CD4-positive, alpha-beta memory T cell (primary cell): Measurements from ENCODE around the gene HLA-DOA. TPM values are rescaled to one million over a fixed set of nuclear protein-coding genes. Genes with fewer than 3 reads are reported as not detected.
A peak's percentile ranks its signal among the peaks of the same experiment; 100 is the strongest.

Experiments
- CTCF ChIA-PET: fragments of 350-600 bp; sonication (Branson Sonifier 250); formaldehyde crosslinking; loops from one replicate; lab custom pipeline; 2021; ENCODE audit warnings: inconsistent platforms; ENCODE audit not compliant: partially characterized antibody; lab: Charles Lee
- POLR2A ChIA-PET: fragments of 350-600 bp; sonication (Branson Sonifier 250); formaldehyde crosslinking; loops from one replicate; lab custom pipeline; 2021; ENCODE audit not compliant: partially characterized antibody; lab: Charles Lee
- DNase-seq, 5 donors: peaks; one replicate each; pipeline versions ENCODE4 v3.0.0 to v3.0.0-alpha.2; 2020 to 2022; ENCODE audit warnings: mixed read lengths in 1 of 5
- H3K27ac ChIP-seq: one replicate; pipeline ENCODE4 v1.7.0; 2013; ENCODE audit warnings: low read depth, low read length
- H3K27me3 ChIP-seq: 2 replicates; pipeline ENCODE4 v1.7.0; 2013; ENCODE audit warnings: mild to moderate bottlenecking, low read length, moderate library complexity; ENCODE audit not compliant: insufficient read depth
- H3K36me3 ChIP-seq: 2 replicates; pipeline ENCODE4 v1.7.0; 2013; ENCODE audit warnings: mild to moderate bottlenecking, low read length, moderate library complexity; ENCODE audit not compliant: insufficient read depth
- H3K4me1 ChIP-seq: 2 replicates; pipeline ENCODE4 v1.7.0; 2013; ENCODE audit warnings: mild to moderate bottlenecking, low read length, moderate library complexity; ENCODE audit not compliant: insufficient read depth
- H3K4me3 ChIP-seq, 2 donors: one replicate each; pipeline ENCODE4 v1.7.0; 2013; ENCODE audit warnings: low read length in 2 of 2, mild to moderate bottlenecking in 1 of 2
- H3K9me3 ChIP-seq, 2 donors: one replicate each; pipeline ENCODE4 v1.7.0; 2013; ENCODE audit warnings: low read length in 2 of 2, control low read depth in 1 of 2; ENCODE audit not compliant: control insufficient read depth in 1 of 2
- H3K27ac Mint-ChIP-seq, 7 donors: one replicate each; pipeline ENCODE4 v1.8.0; 2020 to 2021; ENCODE audit warnings: mixed read lengths in 7 of 7, mild to moderate bottlenecking in 6 of 7, inconsistent platforms in 3 of 7, moderate library complexity in 3 of 7
- H3K27me3 Mint-ChIP-seq, 2 donors: one replicate each; pipeline ENCODE4 v1.8.0; 2020 to 2021; ENCODE audit warnings: mixed read lengths in 2 of 2
- H3K36me3 Mint-ChIP-seq, 2 donors: one replicate each; pipeline ENCODE4 v1.8.0; 2020 to 2021; ENCODE audit warnings: mixed read lengths in 2 of 2, inconsistent platforms in 1 of 2, mild to moderate bottlenecking in 1 of 2
- H3K4me1 Mint-ChIP-seq, 4 donors: one replicate each; pipeline ENCODE4 v1.8.0; 2020 to 2021; ENCODE audit warnings: mixed read lengths in 4 of 4, mild to moderate bottlenecking in 1 of 4
- H3K4me3 Mint-ChIP-seq, 8 donors: one replicate each; pipeline ENCODE4 v1.8.0; 2020 to 2021; ENCODE audit warnings: mixed read lengths in 8 of 8, mild to moderate bottlenecking in 7 of 8, moderate library complexity in 6 of 8, inconsistent platforms in 3 of 8
- H3K9me3 Mint-ChIP-seq, 8 donors: one replicate each; pipeline ENCODE4 v1.8.0; 2020 to 2021; ENCODE audit warnings: mixed read lengths in 8 of 8, mild to moderate bottlenecking in 5 of 8, inconsistent platforms in 3 of 8, moderate library complexity in 1 of 8
- intact Hi-C: fragments of 100-400 bp; cut with micrococcal nuclease; formaldehyde crosslinking; loops from one replicate; pipeline ENCODE4 v1.15.1; 2023
- polyA plus RNA-seq, 2 donors: library from polyadenylated mRNA; unstranded; fragments of 300-500 nt; fragmentation: Illumina TruSeq; gene quantifications; one replicate each; pipeline ENCODE4 v1.2.3, GENCODE V29; 2021
- total RNA-seq, 2 experiments: library from RNA; stranded (reverse); gene quantifications; one replicate each; pipeline ENCODE4 v1.2.3, GENCODE V29; 2021

The HLA-DOA gene
- total and polyA plus RNA-seq, 4 experiments from 2014 or later, result 0.69 to 1.8 (median 1.4) TPM; not detected in 1

GRCh38 chr6:33040157-33040556, 30.8 kb upstream of the HLA-DOA start:
- H3K27ac Mint-ChIP-seq, result no peak overlapping the region
- Histone ChIP-seq H3K4me1 (no peaks in the 10 kb centered on the region), H3K27ac (no peak overlapping the region), H3K36me3 (no peaks in the 10 kb centered on the region), H3K4me3 (no peak overlapping the region), H3K9me3 (no peaks in the 10 kb centered on the region), H3K27me3 (peaks cover 3% of the 10 kb centered on the region)
- H3K4me3 Mint-ChIP-seq, result no peak overlapping the region
- H3K4me1 Mint-ChIP-seq, result no peaks in the 10 kb centered on the region
- H3K9me3 Mint-ChIP-seq, result peaks cover 0 to 18% (median 10%) of the 10 kb centered on the region in 8 donors
- POLR2A ChIA-PET, result no interaction called here
- peaks cover 15 to 36% of the 10 kb centered on the region in 2 donors for H3K27me3 Mint-ChIP-seq
- intact Hi-C loops, result no loop called here
- DNase-seq, result no peak
- H3K36me3 Mint-ChIP-seq, result no peaks in the 10 kb centered on the region
- CTCF ChIA-PET, result no interaction called here

- Histone ChIP-seq H3K27me3 (peaks cover 3% of the 10 kb centered on the region), H3K36me3 (no peaks in the 10 kb centered on the region), H3K27ac (no peak overlapping the region), H3K4me1 (no peaks in the 10 kb centered on the region), H3K4me3 (no peak overlapping the region), H3K9me3 (no peaks in the 10 kb centered on the region)
- POLR2A ChIA-PET, result no interaction called here
- DNase-seq, result no peak
- CTCF ChIA-PET, result interaction anchor here (0.7 to 1.3 kb wide), 2 partner anchors 22 to 46 kb away, joined by 3 read pairs; no protein-coding TSS in a partner anchor
- no peaks in the 10 kb centered on the region for H3K4me1 Mint-ChIP-seq
- intact Hi-C loops, result no loop called here
- H3K27ac Mint-ChIP-seq, result no peak overlapping the region
- peaks cover 13 to 31% of the 10 kb centered on the region in 2 donors for H3K27me3 Mint-ChIP-seq
- H3K36me3 Mint-ChIP-seq, result peaks cover 0 to 3% of the 10 kb centered on the region in 2 donors
- no peak overlapping the region for H3K4me3 Mint-ChIP-seq
- H3K9me3 Mint-ChIP-seq, result peaks cover 0 to 22% (median 17%) of the 10 kb centered on the region in 8 donors
Measured at GRCh38 chr6:33036535-33036934, 27.1 kb upstream of the HLA-DOA start.

DNA sequence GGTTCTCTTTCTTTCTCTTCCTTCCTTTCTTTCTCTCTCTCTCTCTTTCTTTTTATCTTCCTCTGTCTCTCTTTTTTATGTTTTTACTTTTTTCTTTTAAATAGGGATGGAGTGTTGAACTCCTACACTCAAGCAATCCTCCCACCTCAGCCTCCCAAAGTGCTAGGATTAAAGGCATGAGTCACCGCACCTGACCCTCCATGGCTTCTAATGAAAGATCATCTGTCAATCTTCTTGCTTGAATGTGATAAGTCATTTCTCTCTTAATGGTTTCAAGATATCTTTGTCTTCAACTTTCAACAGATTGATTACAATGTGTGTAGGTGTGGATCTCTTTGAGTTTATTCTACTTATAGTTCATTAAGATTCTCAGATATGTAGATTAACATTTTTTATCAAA, 25.2 kb upstream of the HLA-DOA start:
- Histone ChIP-seq H3K4me1 (peaks cover under 1% of the 10 kb centered on the region), H3K36me3 (no peaks in the 10 kb centered on the region), H3K27me3 (peaks cover 3% of the 10 kb centered on the region), H3K9me3 (no peaks in the 10 kb centered on the region), H3K27ac (no peak overlapping the region), H3K4me3 (no peak overlapping the region)
- H3K36me3 Mint-ChIP-seq, result peaks cover 0 to 3% of the 10 kb centered on the region in 2 donors
- H3K4me1 Mint-ChIP-seq, result peaks cover 0 to 2% (median 0%) of the 10 kb centered on the region in 4 donors
- H3K9me3 Mint-ChIP-seq, result peaks cover 0 to 21% (median 17%) of the 10 kb centered on the region in 8 donors
- intact Hi-C loops, result no loop called here
- no peak overlapping the region for H3K27ac Mint-ChIP-seq
- peaks cover 10 to 28% of the 10 kb centered on the region in 2 donors for H3K27me3 Mint-ChIP-seq
- ChIA-PET POLR2A (no interaction called here), CTCF (no interaction called here)
- no peak overlapping the region for H3K4me3 Mint-ChIP-seq
- no peak for DNase-seq

- H3K4me3 ChIP-seq, result no peak overlapping the region
- Mint-ChIP-seq H3K27ac (no peak overlapping the region), H3K4me3 (no peak overlapping the region), H3K4me1 (peaks cover 0 to 5% (median 2%) of the 10 kb centered on the region in 4 donors), H3K36me3 (peaks cover 0 to 3% of the 10 kb centered on the region in 2 donors), H3K27me3 (peaks cover 4 to 5% of the 10 kb centered on the region in 2 donors), H3K9me3 (peaks cover 0 to 11% (median 9%) of the 10 kb centered on the region in 8 donors)
- H3K36me3 ChIP-seq, result no peaks in the 10 kb centered on the region
- peaks cover 5% of the 10 kb centered on the region for H3K4me1 ChIP-seq
- DNase-seq, result no peak
- CTCF ChIA-PET, result interaction anchor here (1.2 kb wide), 1 partner anchor 14 kb away, joined by 4 read pairs; no protein-coding TSS in a partner anchor
- intact Hi-C loops, result no loop called here
- H3K27ac ChIP-seq, result no peak overlapping the region
- no peaks in the 10 kb centered on the region for H3K27me3 ChIP-seq
- POLR2A ChIA-PET, result no interaction called here
- no peaks in the 10 kb centered on the region for H3K9me3 ChIP-seq
Measured at GRCh38 chr6:33030245-33030644, 20.9 kb upstream of the HLA-DOA start.

DNA sequence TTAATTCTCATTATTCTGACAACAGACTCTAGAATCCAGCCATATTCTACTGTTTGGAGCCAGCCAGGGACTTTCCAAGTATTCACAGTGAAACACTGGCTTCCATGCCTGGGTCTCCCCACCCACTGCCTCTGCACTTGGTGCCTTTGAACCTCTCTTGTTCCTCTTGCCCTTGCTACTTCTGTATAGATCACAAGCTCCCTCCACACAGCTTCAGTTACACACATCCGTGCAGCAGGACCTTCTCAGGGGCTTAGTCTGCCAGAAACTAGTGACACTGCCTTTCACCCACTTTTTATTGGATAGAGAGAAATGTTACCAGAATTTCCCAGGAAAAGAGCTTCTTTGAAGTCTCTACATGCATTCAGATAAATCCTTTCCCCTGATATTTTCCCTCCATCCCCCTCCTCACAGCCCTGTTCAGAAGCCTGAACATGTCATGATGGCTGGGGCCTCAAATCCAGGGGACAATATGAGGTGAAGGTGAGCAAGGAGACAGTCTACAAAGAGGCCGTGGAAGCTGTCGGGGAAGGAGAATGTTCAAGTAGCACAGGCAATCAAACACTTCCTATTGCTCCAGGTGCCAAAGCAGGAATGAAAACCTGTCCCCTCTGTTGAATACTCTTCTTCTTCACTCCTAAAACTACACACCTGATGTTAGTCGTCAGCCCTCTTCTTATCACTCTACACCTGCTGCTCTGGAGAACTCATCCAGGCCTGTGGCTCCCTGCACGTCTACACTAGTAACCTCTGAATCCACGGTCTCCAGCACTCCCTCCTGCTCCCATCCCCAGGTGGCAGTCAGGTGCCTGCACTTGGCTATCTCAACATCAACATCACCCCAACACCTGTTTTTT, 20.2 kb upstream of the HLA-DOA start:
- Mint-ChIP-seq H3K4me1 (peaks cover 0 to 5% (median 2%) of the 10 kb centered on the region in 4 donors), H3K36me3 (peaks cover 0 to 2% of the 10 kb centered on the region in 2 donors), H3K9me3 (peaks cover 0 to 4% (median 2%) of the 10 kb centered on the region in 8 donors), H3K4me3 (no peak overlapping the region), H3K27ac (peak overlapping the region in 2 of 7 donors; percentile 2 to 5), H3K27me3 (peaks cover 2 to 5% of the 10 kb centered on the region in 2 donors)
- Histone ChIP-seq H3K4me1 (peaks cover 5% of the 10 kb centered on the region), H3K27me3 (no peaks in the 10 kb centered on the region), H3K27ac (no peak overlapping the region), H3K36me3 (no peaks in the 10 kb centered on the region), H3K9me3 (no peaks in the 10 kb centered on the region), H3K4me3 (no peak overlapping the region)
- DNase-seq, result no peak
- intact Hi-C loops, result no loop called here
- ChIA-PET CTCF (interaction anchor here (1.1 to 1.2 kb wide), 2 partner anchors 13 to 15 kb away, joined by 3 to 4 read pairs; no protein-coding TSS in a partner anchor), POLR2A (interaction anchor here (0.8 kb wide), 1 partner anchor 10 kb away, joined by 3 read pairs; no protein-coding TSS in a partner anchor)

DNA sequence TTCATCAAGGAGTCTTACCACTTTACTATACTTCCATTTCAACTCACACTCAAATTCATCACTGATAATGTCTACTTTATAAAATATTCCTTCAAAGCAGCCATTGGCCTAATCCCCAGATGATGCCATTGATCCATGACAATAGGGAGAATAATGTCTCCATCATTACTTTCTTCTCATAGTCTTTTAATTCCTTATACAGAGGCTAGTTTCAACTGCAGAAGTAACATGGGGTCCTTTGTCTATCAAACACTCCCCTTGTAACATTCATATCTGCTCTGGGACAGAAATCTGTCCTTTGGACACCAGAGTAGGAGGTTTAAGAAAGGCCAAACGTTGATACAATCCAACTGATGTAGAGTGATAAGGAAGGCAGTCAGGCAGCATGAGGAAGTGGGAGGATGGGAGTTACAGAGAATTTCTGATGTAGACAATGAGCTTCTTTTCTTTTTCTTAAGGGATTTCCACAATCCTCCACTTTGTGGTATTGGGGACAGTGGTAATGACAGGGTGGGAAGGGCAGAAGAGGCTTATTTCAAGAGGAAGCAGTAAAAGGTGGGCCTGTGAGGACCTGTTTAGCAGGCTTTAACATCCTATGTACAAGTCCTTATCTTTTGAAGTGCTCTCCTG, 18.9 kb upstream of the HLA-DOA start:
- POLR2A ChIA-PET, result interaction anchor here (0.8 kb wide), 1 partner anchor 8 kb away, joined by 3 read pairs; no protein-coding TSS in a partner anchor
- CTCF ChIA-PET, result no interaction called here
- Mint-ChIP-seq H3K27ac (no peak overlapping the region), H3K4me3 (no peak overlapping the region), H3K9me3 (peaks cover 0 to 2% (median 0%) of the 10 kb centered on the region in 8 donors), H3K36me3 (no peaks in the 10 kb centered on the region), H3K27me3 (peaks cover 2 to 5% of the 10 kb centered on the region in 2 donors), H3K4me1 (peaks cover 0 to 5% (median 2%) of the 10 kb centered on the region in 4 donors)
- intact Hi-C loops, result no loop called here
- Histone ChIP-seq H3K4me1 (peaks cover 5% of the 10 kb centered on the region), H3K4me3 (no peak overlapping the region), H3K27ac (no peak overlapping the region), H3K27me3 (no peaks in the 10 kb centered on the region), H3K9me3 (no peaks in the 10 kb centered on the region), H3K36me3 (no peaks in the 10 kb centered on the region)
- no peak for DNase-seq

DNA sequence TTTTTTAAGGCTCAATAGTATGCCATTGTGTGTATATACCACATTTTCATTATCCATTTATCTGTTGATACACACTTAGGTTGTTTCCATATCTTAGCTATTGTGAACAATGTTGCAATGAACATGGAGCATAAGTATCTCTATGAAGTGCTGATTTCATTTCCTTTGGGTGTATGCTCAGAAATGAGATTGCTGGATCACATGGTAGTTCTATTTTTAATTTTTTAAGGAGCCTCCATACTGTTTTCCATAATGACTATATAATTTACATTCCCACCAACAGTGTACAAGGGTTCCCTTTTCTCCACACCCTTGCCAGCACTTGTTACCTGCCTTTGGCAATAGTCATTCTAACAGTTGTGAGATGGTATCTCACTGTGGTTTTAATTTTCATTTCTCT, 15.1 kb upstream of the HLA-DOA start:
- H3K36me3 ChIP-seq, result no peaks in the 10 kb centered on the region
- Mint-ChIP-seq H3K4me1 (peaks cover 0 to 7% (median 3%) of the 10 kb centered on the region in 4 donors), H3K27ac (no peak overlapping the region), H3K9me3 (no peaks in the 10 kb centered on the region), H3K27me3 (peaks cover 0 to 3% of the 10 kb centered on the region in 2 donors), H3K4me3 (no peak overlapping the region), H3K36me3 (no peaks in the 10 kb centered on the region)
- H3K4me1 ChIP-seq, result peaks cover 8% of the 10 kb centered on the region
- intact Hi-C loops, result no loop called here
- H3K4me3 ChIP-seq, result no peak overlapping the region
- CTCF ChIA-PET, result no interaction called here
- no peak overlapping the region for H3K27ac ChIP-seq
- no peak for DNase-seq
- no peaks in the 10 kb centered on the region for H3K9me3 ChIP-seq
- POLR2A ChIA-PET, result no interaction called here
- H3K27me3 ChIP-seq, result no peaks in the 10 kb centered on the region
